HepG2 (cell line): ENCODE results near the gene ESR2. TPM values are rescaled to one million over a fixed set of nuclear protein-coding genes. Genes with fewer than 3 reads are reported as not detected.
A peak's percentile ranks its signal among the peaks of the same experiment; 100 is the strongest.

ENCODE experiments used
- CENPX ChIP-seq: sonication (generic); formaldehyde crosslinking; IDR thresholded peaks from 2 replicates; pipeline ENCODE4 v1.9.0; 2021; ENCODE audit warnings: mild to moderate bottlenecking, missing genetic modification reagents, moderate library complexity
- GATA4 ChIP-seq: sonication (generic); IDR thresholded peaks from 2 replicates; pipeline ENCODE4 v1.6.1; 2016; ENCODE audit warnings: antibody characterized with exemption, low read depth, borderline replicate concordance
- GMEB1 ChIP-seq: sonication (generic); formaldehyde crosslinking; IDR thresholded peaks from 2 replicates; pipeline ENCODE4 v1.5.1; 2020; ENCODE audit warnings: missing genetic modification reagents, mild to moderate bottlenecking, borderline replicate concordance
- HOXA5 ChIP-seq: sonication (generic); formaldehyde crosslinking; IDR thresholded peaks from 2 replicates; pipeline ENCODE4 v1.4.0; 2020; ENCODE audit warnings: missing genetic modification reagents
- ISX ChIP-seq: sonication (generic); formaldehyde crosslinking; conservative IDR thresholded peaks from 2 replicates; pipeline ENCODE4 v1.5.0; 2020; ENCODE audit warnings: missing genetic modification reagents
- KAT2B ChIP-seq: fragments of 150-350 bp; IDR thresholded peaks from 2 replicates; pipeline ENCODE4 v1.6.1; 2014; ENCODE audit warnings: low read depth, low read length, borderline replicate concordance
- NAIF1 ChIP-seq: sonication (generic); formaldehyde crosslinking; IDR thresholded peaks from 2 replicates; pipeline ENCODE4 v1.5.0; 2020; ENCODE audit warnings: mild to moderate bottlenecking, missing genetic modification reagents, borderline replicate concordance
- NR2F6 ChIP-seq, 2 experiments: IDR thresholded peaks; 2 replicates each; pipeline ENCODE4 v1.6.1; 2016; ENCODE audit warnings: antibody characterized with exemption in 1 of 2, mild to moderate bottlenecking in 1 of 2
- PATZ1 ChIP-seq: sonication (generic); formaldehyde crosslinking; IDR thresholded peaks from 2 replicates; pipeline ENCODE4 v1.4.0; 2020; ENCODE audit warnings: missing genetic modification reagents
- PAXIP1 ChIP-seq: sonication (generic); formaldehyde crosslinking; conservative IDR thresholded peaks from 2 replicates; pipeline ENCODE4 v1.4.0; 2020; ENCODE audit warnings: mild to moderate bottlenecking, missing genetic modification reagents, moderate library complexity
- RARA ChIP-seq: IDR thresholded peaks from 2 replicates; pipeline ENCODE4 v1.6.1; 2016; ENCODE audit warnings: missing genetic modification reagents, missing compliant biosample characterization
- RFX3 ChIP-seq: IDR thresholded peaks from 2 replicates; pipeline ENCODE4 v1.6.1; 2016; ENCODE audit warnings: missing biosample characterization, missing genetic modification reagents
- SNAPC5 ChIP-seq: sonication (generic); formaldehyde crosslinking; IDR thresholded peaks from 2 replicates; pipeline ENCODE4 v1.8.1; 2023; ENCODE audit warnings: mild to moderate bottlenecking, missing genetic modification reagents, borderline replicate concordance
- THAP7 ChIP-seq: sonication (generic); formaldehyde crosslinking; IDR thresholded peaks from 2 replicates; pipeline ENCODE4 v1.8.1; 2023; ENCODE audit warnings: mild to moderate bottlenecking, missing genetic modification reagents
- ZBTB26 ChIP-seq: IDR thresholded peaks from 2 replicates; pipeline ENCODE4 v1.6.1; 2016; ENCODE audit warnings: missing compliant biosample characterization, missing genetic modification reagents, borderline replicate concordance
- ZFP91 ChIP-seq: sonication (generic); formaldehyde crosslinking; IDR thresholded peaks from 2 replicates; pipeline ENCODE4 v1.9.0; 2022; ENCODE audit warnings: missing genetic modification reagents, mild to moderate bottlenecking, borderline replicate concordance
- ZNF282 ChIP-seq: fragments of 450-650 bp; IDR thresholded peaks from 2 replicates; pipeline ENCODE4 v1.6.1; 2018; ENCODE audit not compliant: partially characterized antibody
- polyA plus RNA-seq, 8 experiments: library from polyadenylated mRNA; depleted of rRNA in 3 of 8; stranded (reverse) in 7 of 8; unstranded in 1 of 8; fragments of >200 nt; fragmentation: Illumina TruSeq in 4 of 8; extraction: Trizol in 4 of 8; gene quantifications; 2 replicates each; pipeline versions ENCODE4 v1.2.1 to v1.2.3, GENCODE V29; 2011 to 2016; ENCODE audit warnings: low read depth in 4 of 8, missing spikeins in 1 of 8, mixed read lengths in 1 of 8; ENCODE audit not compliant: insufficient read depth in 1 of 8
- total RNA-seq, 5 experiments: library from RNA; depleted of rRNA; stranded (reverse); fragments of >200 nt; fragmentation: Illumina TruSeq; extraction: Trizol; gene quantifications; 2 replicates each; pipeline ENCODE4 v1.2.3, GENCODE V29; 2016; ENCODE audit warnings: low read depth in 1 of 5

Gene ESR2
- total and polyA plus RNA-seq, 2 of the 13 experiments (the other 11 are each of a cell fraction or from before 2014, with no cell fraction given), result 0.01 to 0.04 TPM

GRCh38 chr14:64338616-64339316, 44.6 kb upstream of the ESR2 start (continued):
- TF ChIP-seq SNAPC5 (no peak), ZBTB26 (peak; percentile 60; the same call in 1 of the 2 replicates), RARA (CRISPR knock-in tag) (no peak), PATZ1 (CRISPR knock-in tag) (peak; percentile 31; the same call in 1 of the 2 replicates), GMEB1 (CRISPR knock-in tag) (peak; percentile 67; the same call in 1 of the 2 replicates), ISX (CRISPR knock-in tag) (no peak), KAT2B (no peak), RFX3 (no peak), ZFP91 (CRISPR knock-in tag) (peak; percentile 97), CENPX (no peak), PAXIP1 (peak; percentile 27; the same call in 1 of the 2 replicates), NAIF1 (peak; percentile 60; the same call in 1 of the 2 replicates), HOXA5 (no peak), GATA4 (0 out of 2 replicates have a peak, but pooled peaks have one; percentile 29), THAP7 (CRISPR knock-in tag) (peak; percentile 27; the same call in 1 of the 2 replicates), ZNF282 (no peak), NR2F6 (IDR thresholded peaks at IDR 0.05) (no peak), NR2F6 (CRISPR knock-in tag; IDR thresholded peaks at IDR 0.05) (no peak)
